Activated CD4-positive, CD25-positive, alpha-beta regulatory T cell treated with anti-CD3 and anti-CD28 coated beads, Interleukin-2, amount 50 U/mL, for 24 hours (primary cell): ENCODE data around the gene E4F1.
"Not testable (repeated sequence)": the region's sequence is repeated elsewhere in the genome, so short reads cannot be mapped to it uniquely, and the experiment has no call there.

ENCODE experiments used
- ATAC-seq, 2 donors: fragments of 150-1000 bp; cut with Tn5 transposase; one replicate each; pipeline ENCODE4 v1.10.0; 2021; ENCODE audit warnings: mild to moderate bottlenecking in 1 of 2, moderate library complexity in 1 of 2

Gene E4F1

GRCh38 chr16:2189252-2189893, 34.0 kb upstream of the E4F1 start:
- ATAC-seq, result no peak

- no peak for ATAC-seq
Observed at GRCh38 chr16:2190002-2190658, 33.3 kb upstream of the E4F1 start.

- ATAC-seq, result no peak
Observed at GRCh38 chr16:2190659-2191445, 32.5 kb upstream of the E4F1 start.

- no peak for ATAC-seq
Observed at GRCh38 chr16:2191446-2191706, 32.0 kb upstream of the E4F1 start.

- ATAC-seq, result no peak
Observed at GRCh38 chr16:2194166-2194834, 29.1 kb upstream of the E4F1 start.

- peak; percentile 69 to 80 for ATAC-seq
Observed at GRCh38 chr16:2194852-2195321, 28.5 kb upstream of the E4F1 start.

- ATAC-seq, result no peak
Observed at GRCh38 chr16:2195322-2196161, 27.8 kb upstream of the E4F1 start.

- ATAC-seq, result peak; percentile 23 to 31
Observed at GRCh38 chr16:2196162-2196980, 27.0 kb upstream of the E4F1 start, which contains the start of gene CASKIN1. Gene CASKIN1 (minus strand): TSS chr16:2196605. CDS start chr16:2196432, 173 bp downstream.

GRCh38 chr16:2196981-2197511, 26.3 kb upstream of the E4F1 start:
- no peak for ATAC-seq

GRCh38 chr16:2197765-2198164, 25.6 kb upstream of the E4F1 start:
- ATAC-seq, result no peak

- no peak for ATAC-seq
Observed at GRCh38 chr16:2198283-2198682, 25.1 kb upstream of the E4F1 start.

- no peak for ATAC-seq
Observed at GRCh38 chr16:2199095-2199494, 24.3 kb upstream of the E4F1 start.

GRCh38 chr16:2199621-2200139, 23.7 kb upstream of the E4F1 start:
- no peak for ATAC-seq

GRCh38 chr16:2200313-2200712, 23.1 kb upstream of the E4F1 start:
- ATAC-seq, result no peak

GRCh38 chr16:2203119-2203688, 20.2 kb upstream of the E4F1 start:
- not testable (repeated sequence) for ATAC-seq

GRCh38 chr16:2204416-2205103, 18.8 kb upstream of the E4F1 start:
- ATAC-seq, result no peak

- ATAC-seq, result peak; percentile 74 to 77
Observed at GRCh38 chr16:2205104-2205966, 18.1 kb upstream of the E4F1 start, which contains the start of gene MLST8. Gene MLST8 (plus strand): TSS chr16:2205454. CDS start chr16:2206086, 632 bp downstream.

GRCh38 chr16:2205967-2206313, 17.5 kb upstream of the E4F1 start:
- ATAC-seq, result no peak

GRCh38 chr16:2206420-2206779, 17.0 kb upstream of the E4F1 start:
- no peak for ATAC-seq
